CD4-positive, alpha-beta memory T cell (primary cell): ENCODE data around the gene ZNF837. TPM values are rescaled to one million over a fixed set of nuclear protein-coding genes. Genes with fewer than 3 reads are reported as not detected.
"Not testable (repeated sequence)": the region's sequence is repeated elsewhere in the genome, so short reads cannot be mapped to it uniquely, and the experiment has no call there.

Source experiments
- CTCF ChIA-PET: fragments of 350-600 bp; sonication (Branson Sonifier 250); formaldehyde crosslinking; loops from one replicate; lab custom pipeline; 2021; ENCODE audit warnings: inconsistent platforms; ENCODE audit not compliant: partially characterized antibody; lab: Charles Lee
- POLR2A ChIA-PET: fragments of 350-600 bp; sonication (Branson Sonifier 250); formaldehyde crosslinking; loops from one replicate; lab custom pipeline; 2021; ENCODE audit not compliant: partially characterized antibody; lab: Charles Lee
- DNase-seq, 5 donors: peaks; one replicate each; pipeline versions ENCODE4 v3.0.0 to v3.0.0-alpha.2; 2020 to 2022; ENCODE audit warnings: mixed read lengths in 1 of 5
- H3K27ac ChIP-seq: one replicate; pipeline ENCODE4 v1.7.0; 2013; ENCODE audit warnings: low read depth, low read length
- H3K27me3 ChIP-seq: 2 replicates; pipeline ENCODE4 v1.7.0; 2013; ENCODE audit warnings: mild to moderate bottlenecking, low read length, moderate library complexity; ENCODE audit not compliant: insufficient read depth
- H3K36me3 ChIP-seq: 2 replicates; pipeline ENCODE4 v1.7.0; 2013; ENCODE audit warnings: mild to moderate bottlenecking, low read length, moderate library complexity; ENCODE audit not compliant: insufficient read depth
- H3K4me1 ChIP-seq: 2 replicates; pipeline ENCODE4 v1.7.0; 2013; ENCODE audit warnings: mild to moderate bottlenecking, low read length, moderate library complexity; ENCODE audit not compliant: insufficient read depth
- H3K4me3 ChIP-seq, 2 donors: one replicate each; pipeline ENCODE4 v1.7.0; 2013; ENCODE audit warnings: low read length in 2 of 2, mild to moderate bottlenecking in 1 of 2
- H3K9me3 ChIP-seq, 2 donors: one replicate each; pipeline ENCODE4 v1.7.0; 2013; ENCODE audit warnings: low read length in 2 of 2, control low read depth in 1 of 2; ENCODE audit not compliant: control insufficient read depth in 1 of 2
- H3K27ac Mint-ChIP-seq, 7 donors: one replicate each; pipeline ENCODE4 v1.8.0; 2020 to 2021; ENCODE audit warnings: mixed read lengths in 7 of 7, mild to moderate bottlenecking in 6 of 7, inconsistent platforms in 3 of 7, moderate library complexity in 3 of 7
- H3K27me3 Mint-ChIP-seq, 2 donors: one replicate each; pipeline ENCODE4 v1.8.0; 2020 to 2021; ENCODE audit warnings: mixed read lengths in 2 of 2
- H3K36me3 Mint-ChIP-seq, 2 donors: one replicate each; pipeline ENCODE4 v1.8.0; 2020 to 2021; ENCODE audit warnings: mixed read lengths in 2 of 2, inconsistent platforms in 1 of 2, mild to moderate bottlenecking in 1 of 2
- H3K4me1 Mint-ChIP-seq, 4 donors: one replicate each; pipeline ENCODE4 v1.8.0; 2020 to 2021; ENCODE audit warnings: mixed read lengths in 4 of 4, mild to moderate bottlenecking in 1 of 4
- H3K4me3 Mint-ChIP-seq, 8 donors: one replicate each; pipeline ENCODE4 v1.8.0; 2020 to 2021; ENCODE audit warnings: mixed read lengths in 8 of 8, mild to moderate bottlenecking in 7 of 8, moderate library complexity in 6 of 8, inconsistent platforms in 3 of 8
- H3K9me3 Mint-ChIP-seq, 8 donors: one replicate each; pipeline ENCODE4 v1.8.0; 2020 to 2021; ENCODE audit warnings: mixed read lengths in 8 of 8, mild to moderate bottlenecking in 5 of 8, inconsistent platforms in 3 of 8, moderate library complexity in 1 of 8
- intact Hi-C: fragments of 100-400 bp; cut with micrococcal nuclease; formaldehyde crosslinking; loops from one replicate; pipeline ENCODE4 v1.15.1; 2023
- polyA plus RNA-seq, 2 donors: library from polyadenylated mRNA; unstranded; fragments of 300-500 nt; fragmentation: Illumina TruSeq; gene quantifications; one replicate each; pipeline ENCODE4 v1.2.3, GENCODE V29; 2021
- total RNA-seq, 2 experiments: library from RNA; stranded (reverse); gene quantifications; one replicate each; pipeline ENCODE4 v1.2.3, GENCODE V29; 2021

ZNF837 gene
- total and polyA plus RNA-seq, 4 experiments from 2014 or later, result 3.4 to 4.6 (median 3.6) TPM

GRCh38 chr19:58408152-58409009 is 27.6 kb upstream of the ZNF837 start, which contains the start of gene ZNF584:
TSS of gene ZNF584 (plus strand) at chr19:58408649. CDS start at chr19:58409148, 499 bp downstream.
- Histone ChIP-seq H3K27me3 (no peaks in the 10 kb centered on the region), H3K36me3 (no peaks in the 10 kb centered on the region), H3K27ac (peak within 1 kb of the TSS; percentile 77), H3K4me1 (peaks cover 25% of the 10 kb centered on the region), H3K4me3 (peak within 1 kb of the TSS; percentile 71 to 94), H3K9me3 (no peaks in the 10 kb centered on the region)
- Mint-ChIP-seq H3K4me1 (peaks cover 21 to 39% (median 33%) of the 10 kb centered on the region in 4 donors), H3K9me3 (no peaks in the 10 kb centered on the region), H3K36me3 (peaks cover 0 to 10% of the 10 kb centered on the region in 2 donors), H3K4me3 (peak within 1 kb of the TSS; percentile 92 to 100 (median 96)), H3K27ac (peak within 1 kb of the TSS; percentile 91 to 98 (median 95)), H3K27me3 (no peaks in the 10 kb centered on the region)
- ChIA-PET CTCF (interaction anchor here (1.0 to 1.6 kb wide), 5 partner anchors 35 to 173 kb away, joined by 3 to 5 read pairs (median 3); partner anchors contain the start of gene ZNF324B), POLR2A (interaction anchor here (0.7 to 1.8 kb wide), 17 partner anchors 8 to 136 kb away, joined by 3 to 12 read pairs (median 5); partner anchors contain the start of genes ERVK3-1, RNF225, RPS5 and TRIM28)
- intact Hi-C loops, result loop anchor here (1.0 to 2.0 kb wide), 11 partner anchors 21 to 226 kb away; partner anchors contain the start of genes ERVK3-1, MZF1, RPS5 and ZNF132
- peak; percentile 93 to 94 (median 93) for DNase-seq

DNA sequence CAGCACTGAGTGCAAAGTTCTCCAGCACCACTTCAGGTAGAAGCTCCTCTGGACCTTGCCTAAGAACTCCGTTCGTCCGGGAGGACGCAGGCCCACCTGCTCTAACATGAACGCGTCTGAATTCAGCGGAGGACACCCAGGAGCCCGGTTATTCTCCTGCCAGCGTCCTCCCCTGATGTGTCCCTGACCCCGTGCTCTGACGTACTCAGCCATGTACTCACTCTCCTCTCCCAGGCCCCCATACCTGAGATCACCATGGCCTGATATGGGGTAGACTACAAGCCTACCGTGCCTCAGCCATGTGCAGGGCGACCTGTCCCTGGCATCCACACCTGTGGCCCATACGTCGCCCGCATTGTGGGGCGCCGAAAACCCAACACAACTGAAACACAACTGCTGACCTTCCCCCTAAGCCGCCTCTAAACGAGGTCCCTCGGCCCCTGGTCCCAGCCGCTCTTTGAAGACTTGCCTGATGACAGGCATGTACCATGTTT is 26.9 kb upstream of the ZNF837 start:
- POLR2A ChIA-PET, result interaction anchor here (1.0 to 1.7 kb wide), 9 partner anchors 22 to 112 kb away, joined by 4 to 12 read pairs (median 7); partner anchors contain the start of genes ZBTB45, ZNF132, ZNF497 and ZNF837
- H3K27ac Mint-ChIP-seq, result peak overlapping the region; percentile 85 to 98 (median 95)
- Histone ChIP-seq H3K4me3 (peak overlapping the region; percentile 71 to 94), H3K27ac (peak overlapping the region; percentile 77), H3K27me3 (no peaks in the 10 kb centered on the region), H3K36me3 (no peaks in the 10 kb centered on the region), H3K9me3 (no peaks in the 10 kb centered on the region), H3K4me1 (peaks cover 26% of the 10 kb centered on the region)
- no peak for DNase-seq
- CTCF ChIA-PET, result interaction anchor here (1.0 to 1.6 kb wide), 3 partner anchors 34 to 173 kb away, joined by 3 read pairs; no protein-coding TSS in a partner anchor
- intact Hi-C loops, result loop anchor here (1.0 to 2.0 kb wide), 11 partner anchors 20 to 225 kb away; partner anchors contain the start of genes ERVK3-1, MZF1, RPS5 and ZNF132
- no peaks in the 10 kb centered on the region for H3K27me3 Mint-ChIP-seq
- peak overlapping the region; percentile 92 to 100 (median 96) for H3K4me3 Mint-ChIP-seq
- H3K4me1 Mint-ChIP-seq, result peaks cover 21 to 39% (median 33%) of the 10 kb centered on the region in 4 donors
- no peaks in the 10 kb centered on the region for H3K9me3 Mint-ChIP-seq
- peaks cover 0 to 10% of the 10 kb centered on the region in 2 donors for H3K36me3 Mint-ChIP-seq

DNA sequence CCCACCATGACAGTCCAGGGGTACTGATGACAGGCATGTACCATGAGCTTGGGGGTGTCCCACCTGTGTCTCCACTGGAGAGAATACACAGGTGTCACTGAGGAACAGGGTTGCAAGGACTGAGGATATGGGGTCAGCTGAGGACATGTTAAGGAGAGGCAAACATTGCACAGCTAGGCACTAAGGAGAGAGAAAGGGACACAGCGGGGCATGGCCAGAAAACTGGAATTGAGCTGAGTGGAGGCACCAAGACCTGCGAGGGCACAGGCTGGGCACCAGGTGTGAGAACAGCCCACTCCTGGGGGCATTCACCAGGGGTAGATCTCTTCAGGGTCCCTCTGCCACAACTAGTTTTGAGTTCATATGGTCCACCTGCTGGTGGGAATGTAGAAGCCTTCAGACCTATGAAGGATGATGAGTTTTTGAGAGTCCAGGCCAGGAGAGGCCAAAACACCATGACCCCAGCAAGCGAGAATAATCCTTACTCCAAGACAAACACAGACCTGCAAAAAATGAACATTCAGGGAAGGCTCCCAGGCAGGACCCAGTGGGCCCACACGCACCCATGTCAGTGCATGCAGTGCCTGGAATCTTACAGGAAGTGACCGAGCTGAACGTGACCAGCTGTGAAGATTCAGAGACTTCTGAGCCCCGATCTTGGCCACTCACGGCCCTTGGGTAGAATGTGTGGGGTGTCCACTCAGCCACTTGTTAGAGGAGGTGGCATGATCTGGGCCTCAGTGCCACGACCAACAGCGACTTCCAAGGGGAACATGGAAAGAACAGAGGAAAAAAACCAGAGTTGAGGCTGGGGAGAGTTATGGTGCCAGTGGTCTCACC is 26.2 kb upstream of the ZNF837 start:
- POLR2A ChIA-PET, result interaction anchor here (1.3 to 1.7 kb wide), 3 partner anchors 20 to 60 kb away, joined by 4 to 7 read pairs (median 5); partner anchors contain the start of genes RPS5 and ZNF132
- DNase-seq, result no peak
- peaks cover 19 to 39% (median 32%) of the 10 kb centered on the region in 4 donors for H3K4me1 Mint-ChIP-seq
- Histone ChIP-seq H3K9me3 (no peaks in the 10 kb centered on the region), H3K27me3 (no peaks in the 10 kb centered on the region), H3K4me1 (peaks cover 31% of the 10 kb centered on the region), H3K36me3 (no peaks in the 10 kb centered on the region), H3K4me3 (peak overlapping the region; percentile 71 to 94), H3K27ac (no peak overlapping the region)
- H3K27me3 Mint-ChIP-seq, result no peaks in the 10 kb centered on the region
- H3K27ac Mint-ChIP-seq, result peak overlapping the region; percentile 86 to 98 (median 94)
- H3K4me3 Mint-ChIP-seq, result peak overlapping the region; percentile 92 to 100 (median 96)
- CTCF ChIA-PET, result no interaction called here
- intact Hi-C loops, result no loop called here
- H3K36me3 Mint-ChIP-seq, result peaks cover 0 to 7% of the 10 kb centered on the region in 2 donors
- H3K9me3 Mint-ChIP-seq, result no peaks in the 10 kb centered on the region

DNA sequence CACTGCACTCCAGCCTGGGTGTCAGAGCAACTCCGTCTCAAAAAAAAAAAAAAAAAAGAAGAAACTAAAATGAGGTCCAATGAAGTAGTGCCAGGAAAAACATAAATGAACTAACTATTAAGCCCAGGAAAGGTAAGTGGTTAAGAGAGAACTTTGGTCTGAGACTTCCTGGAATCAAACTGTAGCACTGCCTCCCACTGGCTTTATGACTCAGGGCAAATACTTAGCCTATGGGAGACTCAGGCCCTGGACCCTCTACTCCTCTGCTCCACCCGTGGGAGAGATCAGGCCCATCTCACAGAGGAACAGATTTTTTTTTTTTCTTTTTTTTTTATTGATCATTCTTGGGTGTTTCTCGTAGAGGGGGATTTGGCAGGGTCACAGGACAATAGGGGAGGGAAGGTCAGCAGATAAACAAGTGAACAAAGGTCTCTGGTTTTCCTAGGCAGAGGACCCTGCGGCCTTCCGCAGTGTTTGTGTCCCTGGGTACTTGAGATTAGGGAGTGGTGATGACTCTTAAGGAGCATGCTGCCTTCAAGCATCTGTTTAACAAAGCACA is 23.2 kb upstream of the ZNF837 start:
- H3K4me3 Mint-ChIP-seq, intact Hi-C loops: not testable (repeated sequence)
- H3K27ac Mint-ChIP-seq, result peak overlapping the region in 2 of 7 donors; percentile 12 to 19

GRCh38 chr19:58401840-58402421 is 21.1 kb upstream of the ZNF837 start:
- peaks cover 8 to 27% (median 15%) of the 10 kb centered on the region in 4 donors for H3K4me1 Mint-ChIP-seq
- Histone ChIP-seq H3K27me3 (peaks cover 6% of the 10 kb centered on the region), H3K9me3 (no peaks in the 10 kb centered on the region), H3K4me3 (peak overlapping the region; percentile 43 to 46), H3K4me1 (peaks cover 23% of the 10 kb centered on the region), H3K36me3 (no peaks in the 10 kb centered on the region), H3K27ac (peak overlapping the region; percentile 74)
- H3K27ac Mint-ChIP-seq, result peak overlapping the region in 4 of 7 donors; percentile 31 to 97 (median 93)
- ChIA-PET POLR2A (interaction anchor here (1.0 kb wide), 1 partner anchor 54 kb away, joined by 4 read pairs; no protein-coding TSS in a partner anchor), CTCF (interaction anchor here (1.6 kb wide), 1 partner anchor 42 kb away, joined by 3 read pairs; no protein-coding TSS in a partner anchor)
- H3K9me3 Mint-ChIP-seq, result peaks cover 0 to 3% (median 0%) of the 10 kb centered on the region in 8 donors
- peaks cover 6 to 9% of the 10 kb centered on the region in 2 donors for H3K27me3 Mint-ChIP-seq
- peaks cover 0 to 3% of the 10 kb centered on the region in 2 donors for H3K36me3 Mint-ChIP-seq
- peak overlapping the region in 6 of 8 donors; percentile 26 to 97 (median 91) for H3K4me3 Mint-ChIP-seq
- intact Hi-C loops, result loop anchor here (1.0 to 2.0 kb wide), 11 partner anchors 15 to 219 kb away; partner anchors contain the start of genes ERVK3-1, MZF1, RPS5 and ZNF132
- DNase-seq, result no peak

More for the DNA sequence above, 23.2 kb upstream of the ZNF837 start:
- H3K27me3 Mint-ChIP-seq, H3K9me3 Mint-ChIP-seq, H3K36me3 Mint-ChIP-seq, H3K27ac ChIP-seq, H3K9me3 ChIP-seq, H3K27me3 ChIP-seq, H3K4me3 ChIP-seq, DNase-seq, H3K36me3 ChIP-seq: not testable (repeated sequence)
- CTCF ChIA-PET, result interaction anchor here (1.6 kb wide), 1 partner anchor 40 kb away, joined by 3 read pairs; no protein-coding TSS in a partner anchor
- POLR2A ChIA-PET, result interaction anchor here (1.0 kb wide), 1 partner anchor 18 kb away, joined by 3 read pairs; no protein-coding TSS in a partner anchor
- H3K4me1 ChIP-seq, result peaks cover 35% of the 10 kb centered on the region
- H3K4me1 Mint-ChIP-seq, result peaks cover 16 to 46% (median 31%) of the 10 kb centered on the region in 4 donors
